ENCODE results near the gene NSFL1C. TPM values are rescaled to one million over a fixed set of nuclear protein-coding genes. Genes with fewer than 3 reads are reported as not detected.

Gene NSFL1C
- polyA plus RNA-seq, 1 of the 3 experiments (the other 2 are of a cell fraction) = 45.9 TPM

- Histone ChIP-seq H3F3A (replicated peaks; ENCODE audit: insufficient read depth) (no peaks in the 10 kb centered on the region), H4K20me1 (ENCODE audit: insufficient read depth) (no peaks in the 10 kb centered on the region), H3K9me3 (no peaks in the 10 kb centered on the region), H3K9me2 (no peaks in the 10 kb centered on the region), H3K27me3 (ENCODE audit: insufficient read depth) (peaks cover 50% of the 10 kb centered on the region), H3K4me2 (no peak overlapping the region), H3K4me1 (ENCODE audit: control insufficient read depth in 1 of 2, insufficient read depth in 2 of 2, low read depth in 1 of 2, low read length in 1 of 2) (no peaks in the 10 kb centered on the region), H3K79me2 (ENCODE audit: insufficient read depth) (no peaks in the 10 kb centered on the region), H2AFZ (ENCODE audit: low read depth) (no peak overlapping the region), H3K9ac (no peak overlapping the region), H3K4me3 (ENCODE audit: low read depth in 2 of 2, low read length in 1 of 2) (no peak overlapping the region), H3K36me3 (replicated peaks in 1 of 2; ENCODE audit: control insufficient read depth in 1 of 2, insufficient read depth in 2 of 2, low read length in 1 of 2) (no peaks in the 10 kb centered on the region), H3K27ac (ENCODE audit: low read depth in 2 of 2, low read length in 1 of 2) (no peak overlapping the region)
- DNase-seq = no peak
- POLR2A ChIA-PET = no interaction called here
- CTCF ChIA-PET = interaction anchor here (0.9 to 1.7 kb wide), 2 partner anchors 14 to 15 kb away, joined by 3 to 10 read pairs; no protein-coding TSS in a partner anchor
- WGBS (ENCODE audit: low lambda C conversion rate) = 20% methylated on average over 2 of the region's 2 CpGs
- TF ChIP-seq NRF1 (IDR thresholded peaks at IDR 0.05; ENCODE audit: low read depth, low read length) (no peak), ELF1 (IDR thresholded peaks at IDR 0.05) (no peak), TCF12 (IDR thresholded peaks at IDR 0.05) (no peak), EP300 (IDR thresholded peaks at IDR 0.05; ENCODE audit: borderline replicate concordance in 1 of 2, low read depth in 1 of 2, low read length in 1 of 2) (no peak), FOSL2 (IDR thresholded peaks at IDR 0.05; ENCODE audit: borderline replicate concordance, low read depth) (no peak), USF1 (IDR thresholded peaks at IDR 0.05; ENCODE audit: borderline replicate concordance, low read depth) (no peak), YY1 (IDR thresholded peaks at IDR 0.05; ENCODE audit: low read depth) (no peak), ZBTB33 (IDR thresholded peaks at IDR 0.05; ENCODE audit: borderline replicate concordance, low read depth) (no peak), RAD21 (IDR thresholded peaks at IDR 0.05; ENCODE audit: low read length) (no peak), TAF1 (IDR thresholded peaks at IDR 0.05; ENCODE audit: borderline replicate concordance, low read depth, low read length) (no peak), EZH2phosphoT487 (IDR thresholded peaks at IDR 0.05; ENCODE audit: borderline replicate concordance, low read depth) (no peak), CTCF (IDR thresholded peaks at IDR 0.05) (no peak), RCOR1 (IDR thresholded peaks at IDR 0.05; ENCODE audit: low read length) (no peak), GABPA (IDR thresholded peaks at IDR 0.05; ENCODE audit: low read depth) (no peak), POLR2AphosphoS5 (IDR thresholded peaks at IDR 0.05; ENCODE audit: low read depth, low read length) (no peak), SIN3A (IDR thresholded peaks at IDR 0.05; ENCODE audit: borderline replicate concordance, low read depth, low read length) (no peak), GATA2 (CRISPR knock-in tag; IDR thresholded peaks at IDR 0.05) (no peak), PBX3 (IDR thresholded peaks at IDR 0.05) (no peak)
Measured at GRCh38 chr20:1489325-1489724, 22.7 kb upstream of the NSFL1C start.
